NT2/D1 (cell line): ENCODE results near the gene MMP27.

Source experiments
- SUZ12 ChIP-seq: IDR thresholded peaks from 2 replicates; pipeline ENCODE4 v1.6.1; 2011; ENCODE audit not compliant: insufficient read length, insufficient read depth; ENCODE audit errors: extremely low read depth
- YY1 ChIP-seq: IDR thresholded peaks from 2 replicates; pipeline ENCODE4 v1.6.1; 2011; ENCODE audit not compliant: insufficient read length, insufficient read depth
- ZNF274 ChIP-seq: IDR thresholded peaks from 2 replicates; pipeline ENCODE4 v1.6.1; 2011; ENCODE audit warnings: mild to moderate bottlenecking, low read depth, low read length

- TF ChIP-seq ZNF274 (no peak), YY1 (no peak), SUZ12 (no peak)
Measured at GRCh38 chr11:102685338-102685737, 20.2 kb downstream of the MMP27 start.
